SKM-1 treated with dmso at 0.1 percent for 144 hours (cell line): Measurements from ENCODE around the gene POPDC2.

Experiments used
- DNase-seq: peaks from one replicate; lab custom pipeline; 2025; ENCODE audit not compliant: unreplicated experiment; lab: John Stamatoyannopoulos, UW

Gene POPDC2

DNA sequence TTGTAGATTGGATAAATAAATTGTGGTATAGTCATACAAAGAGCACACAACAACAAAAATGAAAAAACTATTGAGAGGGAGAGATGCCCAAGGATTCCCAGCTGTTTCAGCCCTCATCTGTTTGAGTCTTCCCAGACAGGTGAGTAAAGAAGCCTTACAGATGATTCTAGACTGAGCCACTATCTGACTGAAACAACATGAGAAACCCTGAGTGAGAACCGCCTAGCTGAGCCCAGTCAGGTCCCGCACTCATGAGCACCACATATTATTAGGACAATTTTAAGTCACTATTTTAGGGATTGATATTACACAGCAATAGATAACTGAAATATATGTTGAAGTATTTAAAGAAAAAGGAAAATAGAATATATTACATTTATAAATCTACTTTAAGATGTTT is 19.0 kb downstream of the POPDC2 start:
- no peak for DNase-seq

DNA sequence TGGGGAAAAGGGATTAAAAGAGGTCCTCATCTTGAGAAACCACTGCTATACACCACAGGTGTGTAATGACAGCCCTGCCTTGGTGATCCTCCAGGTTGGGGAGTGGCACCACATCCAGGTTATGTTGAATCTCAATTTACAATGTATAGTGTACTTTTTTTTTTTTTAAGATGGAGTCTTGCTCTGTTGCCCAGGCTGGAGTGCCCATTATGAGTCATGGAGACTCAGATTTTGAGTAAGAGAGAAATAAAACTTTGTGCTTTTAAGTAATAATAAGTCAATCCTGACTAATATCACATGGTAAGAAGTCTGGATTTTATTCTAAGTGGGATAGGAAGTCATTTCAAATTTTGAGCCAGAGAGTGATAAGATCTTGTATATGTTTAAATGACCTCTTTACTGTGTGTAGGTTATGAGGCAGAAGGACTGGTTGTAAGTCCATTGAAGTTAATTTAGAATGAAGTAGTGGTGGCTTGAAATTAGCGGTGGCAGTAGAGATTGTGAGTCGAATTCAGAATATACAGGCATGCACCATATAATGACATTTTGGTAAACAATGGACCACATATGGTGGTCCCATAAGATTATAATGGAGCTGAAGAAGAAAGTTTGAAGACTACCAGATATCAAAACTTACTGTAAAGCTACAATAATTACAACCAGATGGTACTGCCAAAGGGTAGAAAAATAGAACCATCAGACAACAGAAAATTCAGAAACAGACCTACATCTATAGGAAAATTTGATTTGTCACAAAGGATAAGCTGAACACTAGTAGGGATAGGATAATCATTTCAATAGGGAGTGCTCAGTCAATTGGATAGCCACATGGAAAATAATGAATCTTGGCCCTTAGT is 20.7 kb downstream of the POPDC2 start:
- no peak for DNase-seq

GRCh38 chr3:119637679-119638477 is 22.5 kb downstream of the POPDC2 start:
- DNase-seq = peak; percentile 51

- no peak for DNase-seq
Observed at GRCh38 chr3:119636891-119637611, 23.3 kb downstream of the POPDC2 start.

- DNase-seq = no peak
Observed at GRCh38 chr3:119636249-119636648, 24.1 kb downstream of the POPDC2 start.

GRCh38 chr3:119635719-119636118 is 24.7 kb downstream of the POPDC2 start:
- DNase-seq = no peak

GRCh38 chr3:119632829-119633228 is 27.6 kb downstream of the POPDC2 start:
- no peak for DNase-seq

DNA sequence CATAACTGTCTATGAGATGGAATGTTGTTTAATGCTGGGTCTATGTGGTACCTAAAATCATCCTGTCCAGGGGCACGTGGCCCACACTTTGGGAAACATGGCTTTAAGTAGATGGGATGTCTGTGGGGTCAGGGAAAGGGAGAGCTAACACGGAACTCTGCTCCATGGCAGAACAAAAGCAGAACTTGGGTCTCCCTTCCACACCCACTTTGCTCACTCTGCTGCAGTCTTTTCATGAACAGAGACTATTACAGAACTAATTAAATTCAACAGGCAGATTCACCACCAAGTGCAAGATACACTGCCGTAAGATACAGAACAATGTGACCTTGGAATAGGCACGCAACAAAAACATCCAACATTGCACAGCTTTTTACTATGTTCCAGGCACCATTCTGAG is 28.2 kb downstream of the POPDC2 start:
- no peak for DNase-seq

DNA sequence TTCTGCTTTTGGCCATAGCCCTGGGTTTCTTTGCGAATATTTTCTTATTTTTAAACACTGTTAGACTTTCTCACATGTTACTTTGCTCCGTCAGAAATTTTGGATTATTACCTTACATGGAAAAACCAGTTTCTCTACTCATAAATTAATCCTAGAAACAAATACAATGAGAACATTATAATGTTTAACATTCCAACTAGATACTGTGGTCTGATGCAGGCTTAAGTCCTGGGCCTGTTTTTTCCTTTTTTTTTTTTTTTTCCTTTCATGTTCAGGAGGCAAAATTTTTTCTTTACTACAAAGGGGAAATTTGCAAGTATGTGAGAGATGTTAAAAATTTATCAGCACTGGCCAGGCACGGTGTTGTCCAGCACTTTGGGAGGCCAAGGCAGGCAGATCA is 28.9 kb downstream of the POPDC2 start:
- DNase-seq = no peak

DNA sequence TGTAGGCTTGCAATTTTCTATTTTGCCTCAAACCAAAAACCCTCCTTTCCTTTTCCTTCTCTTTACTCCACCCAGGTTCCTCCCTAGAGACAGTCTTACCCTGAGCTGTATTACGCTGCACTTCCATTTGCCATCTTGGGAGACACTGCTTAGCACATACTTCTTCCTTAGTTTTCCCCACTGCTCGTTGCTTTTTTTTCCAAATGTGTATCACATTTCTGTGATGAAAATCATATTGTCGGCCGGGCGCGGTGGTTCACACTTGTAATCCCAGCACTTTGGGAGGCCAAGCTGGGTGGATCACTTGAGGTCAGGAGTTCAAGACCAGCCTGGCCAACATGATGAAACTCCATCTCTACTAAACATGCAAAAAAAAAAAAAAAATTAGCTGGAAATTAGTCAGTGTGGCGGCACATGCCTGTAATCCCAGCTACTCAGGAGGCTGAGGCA is 29.5 kb downstream of the POPDC2 start:
- DNase-seq = no peak

GRCh38 chr3:119630128-119630879 is 30.1 kb downstream of the POPDC2 start:
- DNase-seq = peak; percentile 12

GRCh38 chr3:119628816-119629445 is 31.5 kb downstream of the POPDC2 start:
- DNase-seq = no peak

- DNase-seq = no peak
Observed at GRCh38 chr3:119628390-119628789, 32.0 kb downstream of the POPDC2 start.

GRCh38 chr3:119627461-119627860 is 32.9 kb downstream of the POPDC2 start:
- DNase-seq = no peak

DNA sequence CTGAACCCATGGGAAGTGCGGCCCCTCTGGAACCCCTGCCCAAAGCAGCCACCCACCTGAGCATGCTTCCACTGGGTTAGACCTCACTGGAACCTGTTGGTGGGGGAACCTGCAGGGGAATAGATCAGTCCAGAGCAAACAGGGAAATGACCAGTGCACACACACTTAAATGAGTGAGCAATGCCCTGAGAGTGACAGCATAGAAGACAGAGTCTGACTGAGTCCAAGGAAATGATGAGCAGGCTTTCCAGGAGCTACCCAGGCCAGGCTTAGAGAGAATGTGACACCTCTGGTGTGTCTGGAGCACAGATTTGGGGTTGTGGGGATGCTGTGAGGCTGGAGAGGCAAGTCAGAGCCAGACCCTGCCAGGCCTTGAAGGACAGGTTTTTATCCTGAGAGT is 34.2 kb downstream of the POPDC2 start:
- no peak for DNase-seq

DNA sequence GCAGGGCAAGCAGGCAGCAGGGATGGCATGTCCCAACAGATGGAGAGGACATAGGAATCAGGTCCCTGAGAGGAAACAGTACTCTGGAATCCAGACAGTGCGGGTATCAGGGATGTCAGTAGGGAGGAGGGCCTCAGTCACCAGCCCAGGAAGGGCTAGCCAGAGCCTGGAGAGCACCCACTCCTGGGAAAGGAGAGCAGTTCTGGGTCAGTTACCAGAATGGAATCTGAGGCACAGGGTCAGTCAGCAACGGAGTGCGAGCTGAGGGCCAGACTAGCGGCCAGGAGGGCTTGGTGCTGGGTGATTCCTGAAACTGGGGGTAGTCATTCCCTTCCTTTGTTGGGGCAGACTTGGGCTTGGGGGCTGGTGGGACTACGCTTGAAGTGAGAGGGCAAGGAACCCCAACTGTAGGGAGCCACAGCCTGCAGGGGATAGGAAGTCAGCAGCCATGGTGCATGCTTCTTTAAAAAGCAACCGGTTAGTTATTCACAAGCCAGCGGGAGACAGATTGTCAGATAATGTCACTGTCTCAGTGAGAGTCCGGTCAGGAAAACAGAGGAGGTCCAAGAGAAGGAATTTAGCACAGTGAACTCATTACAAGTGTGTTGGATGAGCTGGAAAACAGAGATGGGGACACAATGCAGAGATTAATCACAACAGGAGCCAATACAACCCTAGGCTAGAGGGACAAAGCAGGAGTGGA is 34.8 kb downstream of the POPDC2 start:
- DNase-seq = no peak

GRCh38 chr3:119624002-119624720 is 36.2 kb downstream of the POPDC2 start:
- DNase-seq = no peak

- DNase-seq = no peak
Observed at GRCh38 chr3:119620899-119621298, 39.5 kb downstream of the POPDC2 start.

DNA sequence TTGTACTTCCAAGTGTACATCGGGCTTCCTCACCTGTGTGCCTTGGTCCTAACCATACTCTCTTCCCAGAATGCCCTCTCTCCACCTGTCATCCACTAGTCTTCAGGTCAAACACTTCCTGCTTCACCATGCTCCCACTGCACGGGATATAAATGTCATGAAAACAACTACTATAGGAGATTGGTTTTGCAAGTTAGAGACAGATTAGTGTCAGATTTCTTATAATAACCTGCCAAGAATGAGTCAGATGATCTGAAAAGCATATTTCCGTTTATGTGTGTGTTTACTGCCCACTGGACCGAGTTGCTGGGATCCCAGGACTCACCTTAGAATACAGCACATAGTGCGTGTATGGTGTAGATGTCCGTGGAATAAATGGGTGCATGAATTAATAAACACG is 41.3 kb downstream of the POPDC2 start:
- DNase-seq = no peak
